HG02610 (cell line): ENCODE results near the gene PRDX2.

Source experiments
- ATAC-seq: cut with Tn5 transposase; IDR thresholded peaks from one replicate; pipeline ENCODE4 v1.9.1; 2021; ENCODE audit warnings: mild to moderate bottlenecking, moderate library complexity; ENCODE audit not compliant: unreplicated experiment

The PRDX2 gene

GRCh38 chr19:12793290-12794195 is 8.1 kb downstream of the PRDX2 start:
- peak; percentile 27 for ATAC-seq

GRCh38 chr19:12792853-12793289 is 8.7 kb downstream of the PRDX2 start:
- ATAC-seq, result no peak

- no peak for ATAC-seq
Observed at GRCh38 chr19:12792051-12792852, 9.3 kb downstream of the PRDX2 start.

- peak; percentile 26 for ATAC-seq
Observed at GRCh38 chr19:12791345-12792050, 10.1 kb downstream of the PRDX2 start, which contains the start of gene JUNB. Gene JUNB (plus strand): TSS chr19:12791486. CDS start chr19:12791772, 286 bp downstream.

GRCh38 chr19:12790628-12791344 is 10.8 kb downstream of the PRDX2 start:
- no peak for ATAC-seq

GRCh38 chr19:12789904-12790619 is 11.5 kb downstream of the PRDX2 start:
- peak; percentile 35 for ATAC-seq

- no peak for ATAC-seq
Observed at GRCh38 chr19:12789098-12789903, 12.3 kb downstream of the PRDX2 start.

GRCh38 chr19:12788682-12789097 is 12.9 kb downstream of the PRDX2 start:
- no peak for ATAC-seq

GRCh38 chr19:12788042-12788681 is 13.4 kb downstream of the PRDX2 start:
- no peak for ATAC-seq

GRCh38 chr19:12787458-12787857 is 14.1 kb downstream of the PRDX2 start:
- ATAC-seq, result no peak

- no peak for ATAC-seq
Observed at GRCh38 chr19:12786952-12787351, 14.6 kb downstream of the PRDX2 start.

- ATAC-seq, result no peak
Observed at GRCh38 chr19:12786141-12786870, 15.3 kb downstream of the PRDX2 start.

- ATAC-seq, result no peak
Observed at GRCh38 chr19:12785431-12786031, 16.1 kb downstream of the PRDX2 start.

- no peak for ATAC-seq
Observed at GRCh38 chr19:12784871-12785430, 16.6 kb downstream of the PRDX2 start.

- no peak for ATAC-seq
Observed at GRCh38 chr19:12784394-12784870, 17.2 kb downstream of the PRDX2 start.

GRCh38 chr19:12783849-12784393 is 17.7 kb downstream of the PRDX2 start:
- ATAC-seq, result no peak
